LNCaP clone FGC (cell line): ENCODE results near the gene ADGRG4.

ENCODE experiments used
- DNase-seq: peaks from one replicate; pipeline ENCODE4 v3.0.0-alpha.2; 2011; ENCODE audit warnings: low read depth
- H3K4me3 ChIP-seq: 2 replicates; pipeline ENCODE4 v1.5.1; 2011; ENCODE audit warnings: mild to moderate bottlenecking, low read depth, low read length, control low read depth
- TF ChIP-seq, protein P1 (sequence below): IDR thresholded peaks from 2 replicates; pipeline ENCODE4 v1.5.1; 2012; ENCODE audit warnings: mild to moderate bottlenecking; ENCODE audit not compliant: control insufficient read depth, insufficient read depth; ENCODE audit errors: extremely low read depth

The ADGRG4 gene

DNA sequence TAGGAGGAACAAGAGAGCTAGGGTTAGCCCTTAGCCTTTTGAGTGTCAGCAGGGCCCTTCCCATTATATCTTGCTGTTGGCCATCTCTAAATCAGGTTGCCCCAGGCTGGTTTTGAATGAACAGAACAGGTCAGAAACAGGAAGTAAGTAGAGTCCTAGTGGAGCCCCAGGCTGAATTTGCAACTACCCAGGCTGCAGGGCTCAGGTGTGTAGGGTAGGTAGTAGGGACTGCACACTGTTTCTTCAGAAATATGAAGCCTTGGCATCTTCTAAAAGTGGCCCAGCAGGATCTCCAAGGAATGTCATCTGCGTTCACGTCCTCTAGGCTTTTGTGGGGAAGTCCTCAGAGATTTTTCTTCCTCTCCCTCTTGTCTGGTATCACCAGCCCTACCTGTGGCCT, 90.2 kb downstream of the ADGRG4 start:
- H3K4me3 ChIP-seq, result no peak overlapping the region
- TF ChIP-seq, protein P1, sequence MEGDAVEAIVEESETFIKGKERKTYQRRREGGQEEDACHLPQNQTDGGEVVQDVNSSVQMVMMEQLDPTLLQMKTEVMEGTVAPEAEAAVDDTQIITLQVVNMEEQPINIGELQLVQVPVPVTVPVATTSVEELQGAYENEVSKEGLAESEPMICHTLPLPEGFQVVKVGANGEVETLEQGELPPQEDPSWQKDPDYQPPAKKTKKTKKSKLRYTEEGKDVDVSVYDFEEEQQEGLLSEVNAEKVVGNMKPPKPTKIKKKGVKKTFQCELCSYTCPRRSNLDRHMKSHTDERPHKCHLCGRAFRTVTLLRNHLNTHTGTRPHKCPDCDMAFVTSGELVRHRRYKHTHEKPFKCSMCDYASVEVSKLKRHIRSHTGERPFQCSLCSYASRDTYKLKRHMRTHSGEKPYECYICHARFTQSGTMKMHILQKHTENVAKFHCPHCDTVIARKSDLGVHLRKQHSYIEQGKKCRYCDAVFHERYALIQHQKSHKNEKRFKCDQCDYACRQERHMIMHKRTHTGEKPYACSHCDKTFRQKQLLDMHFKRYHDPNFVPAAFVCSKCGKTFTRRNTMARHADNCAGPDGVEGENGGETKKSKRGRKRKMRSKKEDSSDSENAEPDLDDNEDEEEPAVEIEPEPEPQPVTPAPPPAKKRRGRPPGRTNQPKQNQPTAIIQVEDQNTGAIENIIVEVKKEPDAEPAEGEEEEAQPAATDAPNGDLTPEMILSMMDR, result no peak
- DNase-seq, result no peak

DNA sequence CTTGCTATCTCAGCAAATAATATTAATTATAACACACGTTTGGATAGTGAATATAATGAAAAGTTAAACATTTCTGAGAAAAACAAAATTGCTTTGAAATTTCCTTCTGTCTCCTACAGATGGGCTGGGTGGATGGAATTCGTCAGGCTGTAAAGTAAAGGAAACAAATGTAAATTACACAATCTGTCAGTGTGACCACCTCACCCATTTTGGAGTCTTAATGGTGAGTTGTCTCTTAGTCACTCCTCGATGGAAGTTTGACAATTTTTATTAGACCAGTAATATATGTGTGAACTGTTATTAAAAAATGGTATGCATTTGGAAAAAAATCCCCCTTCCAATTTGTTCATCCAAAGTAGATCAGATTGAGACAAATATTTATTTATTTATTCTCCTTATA, 94.5 kb downstream of the ADGRG4 start:
- no peak for DNase-seq
- TF ChIP-seq, protein P1, result no peak
- no peak overlapping the region for H3K4me3 ChIP-seq

DNA sequence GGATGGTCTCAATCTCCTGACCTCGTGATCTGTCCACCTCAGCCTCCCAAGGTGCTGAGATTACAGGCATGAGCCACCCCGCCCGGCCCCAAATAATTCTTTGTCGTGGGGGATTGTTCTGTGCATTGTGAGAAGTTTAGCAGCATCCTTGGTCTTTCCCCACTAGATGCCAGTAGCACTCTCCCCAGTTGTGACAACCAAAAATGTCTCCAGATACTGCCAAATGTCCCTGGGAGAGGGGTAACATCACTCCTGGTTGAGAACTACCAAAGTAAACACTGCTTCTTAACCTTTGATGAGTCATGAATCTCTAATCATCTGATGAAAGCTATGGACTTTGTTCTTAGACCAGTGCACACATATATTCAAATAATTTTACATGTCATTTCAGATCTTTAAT, 96.2 kb downstream of the ADGRG4 start:
- DNase-seq, result no peak
- H3K4me3 ChIP-seq, result no peak overlapping the region
- TF ChIP-seq, protein P1, result no peak

DNA sequence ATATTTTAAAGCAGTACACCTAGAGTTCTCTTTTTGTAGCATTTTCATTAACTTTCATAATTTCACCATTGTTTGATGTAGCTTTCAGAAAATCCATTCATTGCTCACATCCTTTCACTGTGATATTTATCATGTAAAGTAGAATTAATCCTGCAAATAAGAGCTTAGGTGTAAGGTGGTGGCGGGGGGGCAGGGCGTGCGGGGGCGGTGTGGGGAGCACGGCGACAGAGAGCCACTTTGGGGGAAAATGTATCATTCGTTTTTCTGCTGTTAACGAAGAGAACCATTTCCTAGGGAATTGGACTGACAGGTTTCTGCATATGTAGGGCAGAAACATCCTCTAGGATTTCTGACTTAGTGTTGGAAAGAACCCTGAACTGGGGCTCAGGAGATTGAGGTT, 104.4 kb downstream of the ADGRG4 start:
- DNase-seq, result no peak
- no peak overlapping the region for H3K4me3 ChIP-seq
- TF ChIP-seq, protein P1, result no peak

DNA sequence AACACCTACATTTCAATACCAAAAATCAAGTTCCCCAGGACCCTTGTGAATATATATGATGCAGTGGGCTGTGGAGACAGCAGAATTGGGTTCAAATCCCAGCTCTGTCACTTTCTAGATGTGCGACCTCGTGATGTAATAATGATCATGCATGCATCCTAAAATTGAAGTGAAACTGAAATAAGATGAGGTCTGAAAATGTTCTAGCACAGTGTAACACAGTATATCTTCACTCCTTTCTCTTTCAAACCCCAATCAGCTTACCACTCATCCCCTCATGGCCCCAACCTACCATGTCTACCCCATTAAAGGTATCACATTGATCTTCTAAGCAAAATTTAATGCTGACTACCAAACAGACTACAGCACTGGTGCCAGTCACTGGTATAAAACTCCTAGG, 117.0 kb downstream of the ADGRG4 start:
- TF ChIP-seq, protein P1, result no peak
- H3K4me3 ChIP-seq, result no peak overlapping the region
- no peak for DNase-seq

DNA sequence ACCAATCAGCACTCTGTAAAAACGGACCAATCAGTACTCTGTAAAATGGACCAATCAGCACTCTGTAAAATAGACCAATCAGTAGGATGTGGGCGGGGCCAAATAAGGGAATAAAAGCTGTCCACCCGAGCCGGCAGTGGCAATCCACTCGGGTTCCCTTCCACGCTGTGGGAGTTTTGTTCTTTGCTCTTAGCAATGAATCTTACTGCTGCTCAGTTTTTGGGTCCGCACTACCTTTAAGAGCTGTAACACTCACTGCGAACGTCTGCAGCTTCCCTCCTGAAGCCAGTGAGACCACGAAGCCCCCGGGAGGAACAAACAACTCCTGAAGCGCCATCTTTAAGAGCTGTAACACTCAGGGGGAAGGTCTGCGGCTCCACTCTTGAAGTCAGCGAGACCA, 120.6 kb downstream of the ADGRG4 start:
- no peak overlapping the region for H3K4me3 ChIP-seq
- TF ChIP-seq, protein P1, result no peak
- no peak for DNase-seq

DNA sequence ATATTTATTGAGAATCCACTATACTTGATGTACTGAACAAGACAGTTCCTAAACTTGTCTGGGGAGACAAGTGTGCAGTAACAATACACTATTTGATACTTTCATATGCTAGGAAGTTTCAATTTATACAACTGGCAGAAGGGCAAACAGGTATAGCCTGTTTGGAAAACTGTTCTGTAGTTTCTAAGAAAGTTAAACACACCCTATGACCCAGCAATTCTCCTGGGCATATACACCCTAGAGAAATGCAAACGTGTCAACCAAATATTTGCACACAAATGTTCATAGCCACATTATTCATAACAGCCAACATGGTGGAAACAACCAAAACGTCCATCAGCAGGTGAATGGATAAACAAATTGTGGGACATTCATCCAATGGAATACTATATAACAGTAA, 123.0 kb downstream of the ADGRG4 start:
- H3K4me3 ChIP-seq, result no peak overlapping the region
- TF ChIP-seq, protein P1, result no peak
- peak; percentile 4 for DNase-seq
